NT2/D1 (cell line): ENCODE results near the gene FBRSL1.

Experiments
- SUZ12 ChIP-seq: IDR thresholded peaks from 2 replicates; pipeline ENCODE4 v1.6.1; 2011; ENCODE audit not compliant: insufficient read length, insufficient read depth; ENCODE audit errors: extremely low read depth
- YY1 ChIP-seq: IDR thresholded peaks from 2 replicates; pipeline ENCODE4 v1.6.1; 2011; ENCODE audit not compliant: insufficient read length, insufficient read depth

GRCh38 chr12:132527883-132528264, 37.9 kb downstream of the FBRSL1 start:
- no peak for TF ChIP-seq SUZ12
- no peak for TF ChIP-seq YY1
